H1 (cell line): ENCODE measurements around the gene KLHL40. TPM values are rescaled to one million over a fixed set of nuclear protein-coding genes. Genes with fewer than 3 reads are reported as not detected.

Source experiments
- CTCF ChIA-PET: fragments of 300-600 bp; sonication (Branson Sonifier 250); formaldehyde crosslinking; loops from one replicate; lab custom pipeline; 2021; ENCODE audit not compliant: partially characterized antibody; lab: Charles Lee
- POLR2A ChIA-PET: fragments of 300-600 bp; sonication (Branson Sonifier 250); formaldehyde crosslinking; loops from one replicate; lab custom pipeline; 2021; ENCODE audit warnings: inconsistent platforms; ENCODE audit not compliant: partially characterized antibody; lab: Charles Lee
- DNase-seq, 2 experiments: peaks; one replicate each; pipeline versions ENCODE4 v3.0.0 to v3.0.0-alpha.2; 2010 to 2022; ENCODE audit warnings: low spot score in 2 of 2, low read depth in 1 of 2, mixed read lengths in 1 of 2
- FAIRE-seq: peaks from 2 replicates; lab custom pipeline; 2011; peaks lifted over from hg19 to GRCh38; lab: Jason Lieb, UNC
- H2AFZ ChIP-seq: 2 replicates; pipeline ENCODE4 v1.8.1; 2012; ENCODE audit warnings: low read length, inconsistent platforms
- H2AK5ac ChIP-seq: 2 replicates; pipeline ENCODE4 v1.6.1; 2013; ENCODE audit warnings: low read depth, low read length
- H2BK120ac ChIP-seq: replicated peaks from 2 replicates; pipeline ENCODE3; 2013; ENCODE audit warnings: low read depth, low read length, inconsistent platforms
- H2BK12ac ChIP-seq: 2 replicates; pipeline ENCODE4 v1.6.1; 2013; ENCODE audit warnings: low read depth, low read length
- H2BK15ac ChIP-seq: 2 replicates; pipeline ENCODE4 v1.6.1; 2013; ENCODE audit warnings: low read length
- H2BK20ac ChIP-seq: 2 replicates; pipeline ENCODE4 v1.6.1; 2013; ENCODE audit warnings: low read length
- H2BK5ac ChIP-seq: 2 replicates; pipeline ENCODE4 v1.6.1; 2013; ENCODE audit warnings: low read depth, low read length
- H3K14ac ChIP-seq: 2 replicates; pipeline ENCODE4 v1.6.1; 2013; ENCODE audit warnings: inconsistent platforms; ENCODE audit not compliant: insufficient read length
- H3K18ac ChIP-seq: 2 replicates; pipeline ENCODE4 v1.6.1; 2013; ENCODE audit warnings: low read length; ENCODE audit errors: extremely low read depth
- H3K23ac ChIP-seq: 2 replicates; pipeline ENCODE4 v1.6.1; 2013; ENCODE audit warnings: inconsistent platforms; ENCODE audit not compliant: insufficient read length
- H3K23me2 ChIP-seq: 2 replicates; pipeline ENCODE4 v1.6.1; 2013; ENCODE audit warnings: low read depth, low read length
- H3K27ac ChIP-seq: 2 replicates; pipeline ENCODE4 v1.6.1; 2011; ENCODE audit warnings: low read depth, low read length, inconsistent platforms
- H3K27me3 ChIP-seq, 4 experiments: replicated peaks in 1 of 4; 1 replicate in 1 of 4; 2 replicates in 3 of 4; pipeline versions ENCODE4 v1.6.1 to v1.8.1; 2011 to 2013; ENCODE audit warnings: low read length in 3 of 4, mild to moderate bottlenecking in 3 of 4, inconsistent platforms in 2 of 4, mixed read lengths in 2 of 4, moderate library complexity in 1 of 4; ENCODE audit not compliant: control insufficient read depth in 3 of 4, insufficient read depth in 3 of 4; ENCODE audit errors: extremely low read depth in 1 of 4
- H3K36me3 ChIP-seq, 4 experiments: 2 replicates each; pipeline versions ENCODE4 v1.6.1 to v1.8.1; 2011 to 2013; ENCODE audit warnings: mild to moderate bottlenecking in 4 of 4, low read length in 3 of 4, moderate library complexity in 2 of 4, control low read depth in 1 of 4, inconsistent platforms in 1 of 4; ENCODE audit not compliant: insufficient read depth in 4 of 4, control insufficient read depth in 2 of 4
- H3K4ac ChIP-seq: replicated peaks from 2 replicates; pipeline ENCODE3; 2013; ENCODE audit warnings: low read length, low read depth, mixed read lengths, inconsistent platforms; ENCODE audit not compliant: insufficient read length
- H3K4me1 ChIP-seq, 4 experiments: replicated peaks in 1 of 4; 1 replicate in 1 of 4; 2 replicates in 3 of 4; pipeline versions ENCODE4 v1.6.1 to v1.8.1; 2011 to 2013; ENCODE audit warnings: low read length in 3 of 4, inconsistent platforms in 2 of 4, mixed read lengths in 1 of 4; ENCODE audit not compliant: insufficient read depth in 4 of 4, control insufficient read depth in 3 of 4
- H3K4me2 ChIP-seq, 2 experiments: 2 replicates each; pipeline versions ENCODE4 v1.6.1 to v1.8.1; 2011 to 2013; ENCODE audit warnings: low read depth in 2 of 2, low read length in 2 of 2, control low read depth in 1 of 2, inconsistent platforms in 1 of 2, mild to moderate bottlenecking in 1 of 2; ENCODE audit not compliant: insufficient read depth in 1 of 2
- H3K4me3 ChIP-seq, 4 experiments: fragments of 200-600, 300-600 bp in 1 of 4; sonication (generic), shearing (Covaris generic), sonication (Bioruptor Twin) in 1 of 4; 2 replicates each; pipeline versions ENCODE4 v1.5.1 to v1.8.1; 2011 to 2016; ENCODE audit warnings: low read length in 4 of 4, low read depth in 3 of 4, control low read depth in 2 of 4, inconsistent platforms in 2 of 4, mild to moderate bottlenecking in 2 of 4, mixed read lengths in 1 of 4, moderate library complexity in 1 of 4; ENCODE audit not compliant: insufficient read depth in 2 of 4; ENCODE audit errors: extremely low read depth in 1 of 4
- H3K56ac ChIP-seq: replicated peaks from 2 replicates; pipeline ENCODE3; 2013; ENCODE audit warnings: low read depth, mild to moderate bottlenecking, mixed read lengths, low read length, inconsistent platforms; ENCODE audit not compliant: insufficient read length
- H3K79me1 ChIP-seq: 2 replicates; pipeline ENCODE4 v1.6.1; 2013; ENCODE audit warnings: low read depth, low read length, control low read depth
- H3K79me2 ChIP-seq, 2 experiments: 2 replicates each; pipeline versions ENCODE4 v1.6.1 to v1.8.1; 2012 to 2013; ENCODE audit warnings: low read length in 2 of 2, mild to moderate bottlenecking in 2 of 2, inconsistent platforms in 1 of 2; ENCODE audit not compliant: insufficient read depth in 2 of 2, control insufficient read depth in 1 of 2
- H3K9ac ChIP-seq, 4 experiments: replicated peaks in 1 of 4; 1 replicate in 1 of 4; 2 replicates in 3 of 4; pipeline versions ENCODE4 v1.6.1 to v1.8.1; 2011 to 2013; ENCODE audit warnings: low read depth in 3 of 4, low read length in 3 of 4, control low read depth in 2 of 4, mild to moderate bottlenecking in 2 of 4, moderate library complexity in 2 of 4, inconsistent platforms in 1 of 4; ENCODE audit errors: extremely low read depth in 1 of 4
- H3K9me3 ChIP-seq, 2 experiments: 2 replicates each; pipeline versions ENCODE4 v1.6.1 to v1.8.1; 2012 to 2013; ENCODE audit warnings: mild to moderate bottlenecking in 2 of 2, moderate library complexity in 2 of 2, control low read depth in 1 of 2, inconsistent platforms in 1 of 2, low read depth in 1 of 2, low read length in 1 of 2, mixed read lengths in 1 of 2; ENCODE audit not compliant: insufficient read depth in 2 of 2
- H4K20me1 ChIP-seq, 2 experiments: replicated peaks in 1 of 2; 2 replicates each; pipeline versions ENCODE3 to v1.8.1; 2011 to 2013; ENCODE audit warnings: inconsistent platforms in 2 of 2, low read length in 2 of 2, mild to moderate bottlenecking in 1 of 2; ENCODE audit not compliant: insufficient read depth in 2 of 2, control insufficient read depth in 1 of 2
- H4K5ac ChIP-seq: 2 replicates; pipeline ENCODE4 v1.6.1; 2013; ENCODE audit warnings: low read length, low read depth, mixed read lengths, inconsistent platforms; ENCODE audit not compliant: insufficient read length
- H4K8ac ChIP-seq: 2 replicates; pipeline ENCODE4 v1.8.0; 2013; ENCODE audit warnings: mild to moderate bottlenecking, moderate library complexity, low read length, inconsistent platforms; ENCODE audit not compliant: insufficient read depth; ENCODE audit errors: extremely low read depth
- H4K91ac ChIP-seq: replicated peaks from 2 replicates; pipeline ENCODE3; 2013; ENCODE audit warnings: low read length, mixed read lengths, inconsistent platforms; ENCODE audit not compliant: insufficient read length
- GABPA ChIP-seq: IDR thresholded peaks from 2 replicates; pipeline ENCODE4 v1.6.1; 2011; ENCODE audit warnings: mild to moderate bottlenecking, low read length, moderate library complexity, borderline replicate concordance; ENCODE audit not compliant: insufficient read depth
- WGBS, 2 experiments: shearing (Covaris generic) in 1 of 2; methylation state at CpG; one replicate each; pipeline versions ENCODE4 v1.1.6 to v1.1.7; 2013 to 2015; ENCODE audit warnings: low lambda C conversion rate in 2 of 2, mixed read lengths in 2 of 2, inconsistent platforms in 1 of 2, low coverage in 1 of 2, missing lambda C conversion rate in 1 of 2; ENCODE audit not compliant: insufficient replicate concordance in 2 of 2, insufficient coverage in 1 of 2, insufficient read length in 1 of 2; ENCODE audit errors: extremely low coverage in 1 of 2, missing lambda C conversion rate in 1 of 2; 5-methylcytosine and 5-hydroxymethylcytosine counted together
- polyA plus RNA-seq, 7 experiments: library from polyadenylated mRNA; depleted of rRNA in 3 of 7; stranded (reverse) in 5 of 7; unstranded in 2 of 7; fragments of >200 nt in 5 of 7; fragments of 200-250 nt in 2 of 7; gene quantifications; 1 replicate in 5 of 7; 2 replicates in 1 of 7; 4 replicates in 1 of 7; pipeline versions ENCODE4 v1.2.1 to v1.2.3, GENCODE V29; 2011 to 2013; ENCODE audit warnings: missing spikeins in 2 of 7, mixed read lengths in 2 of 7
- total RNA-seq: library from RNA; stranded (reverse); fragmentation: NEBNext Ultra II Directional; extraction: Animal tissue kit (Norgen Biotek cat#: 25700); gene quantifications from 2 replicates; pipeline ENCODE4 v1.2.1, GENCODE V29; 2021
- TF ChIP-seq, protein P1 (sequence below): IDR thresholded peaks from 2 replicates; pipeline ENCODE4 v1.6.1; 2012; ENCODE audit warnings: inconsistent platforms

KLHL40 gene
- total and polyA plus RNA-seq, 2 of the 8 experiments (the other 6 are each of a cell fraction or from before 2014, with no cell fraction given): 0.02 TPM; not detected in 1

DNA sequence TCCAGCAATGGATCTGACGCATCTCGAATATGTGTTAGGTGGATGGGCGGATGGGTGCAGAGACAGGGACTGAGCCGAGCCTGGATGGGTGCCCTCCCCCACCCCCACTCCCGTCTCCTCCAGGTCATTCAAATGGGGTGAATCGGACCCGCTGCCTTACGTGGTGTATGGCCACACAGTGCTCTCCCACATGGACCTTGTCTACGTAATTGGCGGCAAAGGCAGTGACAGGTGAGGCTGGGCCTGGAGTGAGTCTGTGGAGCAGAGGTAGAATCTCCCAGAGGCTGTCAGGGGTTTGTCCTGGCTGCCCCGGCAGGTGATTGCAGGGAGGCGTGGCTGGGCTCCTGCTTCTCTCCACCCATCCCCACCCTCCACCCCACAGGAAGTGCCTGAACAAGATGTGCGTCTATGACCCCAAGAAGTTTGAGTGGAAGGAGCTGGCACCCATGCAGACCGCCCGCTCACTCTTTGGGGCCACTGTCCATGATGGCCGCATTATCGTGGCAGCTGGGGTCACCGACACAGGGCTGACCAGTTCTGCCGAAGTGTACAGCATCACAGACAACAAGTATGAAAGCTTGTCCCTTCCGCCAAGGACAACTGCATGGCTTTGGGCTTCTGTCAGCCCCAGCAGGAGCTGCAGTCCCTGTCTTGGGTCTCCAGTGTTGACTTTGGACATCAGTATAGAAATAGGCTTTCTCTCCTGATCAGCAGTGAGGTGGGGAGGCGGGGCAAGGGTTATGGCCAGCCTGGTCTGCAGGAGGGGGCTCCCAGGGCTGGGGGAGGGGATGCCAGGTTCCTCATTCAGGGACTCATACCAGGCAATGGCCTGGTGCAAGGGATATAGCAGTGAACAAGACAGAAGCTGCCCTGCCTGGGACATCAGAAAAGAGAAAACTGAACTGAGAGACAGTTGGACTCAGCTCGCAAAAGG is 3.4 kb downstream of the KLHL40 start:
- Histone ChIP-seq H4K8ac (no peak overlapping the region), H3K79me1 (no peaks in the 10 kb centered on the region), H3K79me2 (no peaks in the 10 kb centered on the region), H3K4me2 (no peak overlapping the region), H4K20me1 (no peaks in the 10 kb centered on the region), H2BK5ac (no peak overlapping the region), H4K91ac (no peak overlapping the region), H2BK120ac (no peak overlapping the region), H3K23ac (no peak overlapping the region), H2AFZ (no peak overlapping the region), H3K36me3 (no peaks in the 10 kb centered on the region), H2BK20ac (no peak overlapping the region), H2BK12ac (no peak overlapping the region), H3K18ac (no peak overlapping the region), H3K9me3 (no peaks in the 10 kb centered on the region), H3K27me3 (no peaks in the 10 kb centered on the region), H3K56ac (no peak overlapping the region), H3K4me3 (no peak overlapping the region), H3K27ac (no peak overlapping the region; the same call in 1 of the 2 replicates), H3K23me2 (no peaks in the 10 kb centered on the region), H4K5ac (no peak overlapping the region), H2AK5ac (no peak overlapping the region), H3K9ac (no peak overlapping the region)
- DNase-seq (no peak), FAIRE-seq (no peak)
- ChIA-PET CTCF (interaction anchor here (0.9 to 3.3 kb wide), 7 partner anchors 9 to 68 kb away, joined by 3 to 14 read pairs (median 5); no protein-coding TSS in a partner anchor), POLR2A (interaction anchor here (0.8 kb wide), 1 partner anchor 121 kb away, joined by 3 read pairs; no protein-coding TSS in a partner anchor)
- WGBS, 2 experiments: 91% methylated on average over 20 of the region's 22 CpGs; no CpG with 5 or more reads in 1 of the 2 experiments
- no peak for TF ChIP-seq GABPA
- TF ChIP-seq, protein P1, sequence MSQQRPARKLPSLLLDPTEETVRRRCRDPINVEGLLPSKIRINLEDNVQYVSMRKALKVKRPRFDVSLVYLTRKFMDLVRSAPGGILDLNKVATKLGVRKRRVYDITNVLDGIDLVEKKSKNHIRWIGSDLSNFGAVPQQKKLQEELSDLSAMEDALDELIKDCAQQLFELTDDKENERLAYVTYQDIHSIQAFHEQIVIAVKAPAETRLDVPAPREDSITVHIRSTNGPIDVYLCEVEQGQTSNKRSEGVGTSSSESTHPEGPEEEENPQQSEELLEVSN: peak; percentile 46; the same call in 1 of the 2 replicates
- TF ChIP-seq, all 59 proteins: peak for 1
- Histone ChIP-seq H3K4me1 (peaks cover 0 to 10% (median 4%) of the 10 kb centered on the region in 4 experiments; a peak in 4 of 7 replicates), H3K14ac (no peak overlapping the region), H2BK15ac (no peak overlapping the region), H3K4ac (no peak overlapping the region)
